Skeletal muscle tissue (tissue), 4 donors: ENCODE results near the gene GPAT3. TPM values are rescaled to one million over a fixed set of nuclear protein-coding genes. Genes with fewer than 3 reads are reported as not detected.
"Not testable (repeated sequence)": the region's sequence is repeated elsewhere in the genome, so short reads cannot be mapped to it uniquely, and the experiment has no call there.

Source experiments
- H3K27ac ChIP-seq: one replicate; pipeline ENCODE4 v1.7.0; 2013; ENCODE audit warnings: mild to moderate bottlenecking, low read depth, low read length, inconsistent platforms
- H3K27me3 ChIP-seq, 3 donors: one replicate each; pipeline ENCODE4 v1.7.0; 2013; ENCODE audit warnings: low read length in 3 of 3; ENCODE audit not compliant: control insufficient read depth in 3 of 3, insufficient read depth in 3 of 3
- H3K36me3 ChIP-seq, 3 donors: one replicate each; pipeline ENCODE4 v1.7.0; 2013; ENCODE audit warnings: low read length in 3 of 3; ENCODE audit not compliant: control insufficient read depth in 3 of 3, insufficient read depth in 3 of 3
- H3K4me1 ChIP-seq, 3 donors: one replicate each; pipeline ENCODE4 v1.7.0; 2013; ENCODE audit warnings: low read length in 3 of 3, mild to moderate bottlenecking in 3 of 3; ENCODE audit not compliant: control insufficient read depth in 3 of 3, insufficient read depth in 3 of 3
- H3K4me3 ChIP-seq, 3 donors: one replicate each; pipeline ENCODE4 v1.7.0; 2013; ENCODE audit warnings: low read length in 3 of 3
- H3K9ac ChIP-seq, 3 donors: one replicate each; pipeline ENCODE4 v1.7.0; 2013; ENCODE audit warnings: low read length in 3 of 3, mild to moderate bottlenecking in 3 of 3, moderate library complexity in 2 of 3, low read depth in 1 of 3
- H3K9me3 ChIP-seq, 3 donors: one replicate each; pipeline ENCODE4 v1.7.0; 2013; ENCODE audit warnings: low read length in 3 of 3; ENCODE audit not compliant: control insufficient read depth in 3 of 3
- total RNA-seq: library from RNA; depleted of rRNA; stranded (reverse); fragments of >200 nt; gene quantifications from one replicate; pipeline ENCODE4 v1.2.3, GENCODE V29; 2014
- donor health status: Osteomylitis.

GPAT3 gene
- total RNA-seq, 1 donor from 2014 or later, result 32.4 TPM

GRCh38 chr4:83610729-83611128 is 74.8 kb downstream of the GPAT3 start:
- no peak overlapping the region for H3K9ac ChIP-seq
- no peaks in the 10 kb centered on the region for H3K36me3 ChIP-seq
- H3K9me3 ChIP-seq, result peaks cover 4 to 7% (median 4%) of the 10 kb centered on the region in 3 donors
- H3K27me3 ChIP-seq, result no peaks in the 10 kb centered on the region
- peaks cover 6 to 19% (median 9%) of the 10 kb centered on the region in 3 donors for H3K4me1 ChIP-seq
- no peak overlapping the region for H3K27ac ChIP-seq
- no peak overlapping the region for H3K4me3 ChIP-seq

GRCh38 chr4:83613023-83613422 is 77.1 kb downstream of the GPAT3 start:
- Histone ChIP-seq H3K4me3 (no peak overlapping the region), H3K4me1 (peaks cover 5 to 14% (median 8%) of the 10 kb centered on the region in 3 donors), H3K27ac (no peak overlapping the region), H3K27me3 (no peaks in the 10 kb centered on the region), H3K36me3 (no peaks in the 10 kb centered on the region), H3K9me3 (peaks cover 4 to 7% (median 4%) of the 10 kb centered on the region in 3 donors), H3K9ac (no peak overlapping the region)

- peaks cover 4 to 7% (median 4%) of the 10 kb centered on the region in 3 donors for H3K9me3 ChIP-seq
- H3K27ac ChIP-seq, result no peak overlapping the region
- no peak overlapping the region for H3K4me3 ChIP-seq
- no peaks in the 10 kb centered on the region for H3K27me3 ChIP-seq
- H3K4me1 ChIP-seq, result peaks cover 13 to 15% (median 14%) of the 10 kb centered on the region in 3 donors
- H3K9ac ChIP-seq, result no peak overlapping the region
- H3K36me3 ChIP-seq, result no peaks in the 10 kb centered on the region
Measured at GRCh38 chr4:83613994-83614393, 78.1 kb downstream of the GPAT3 start.

- Histone ChIP-seq H3K4me3 (no peak overlapping the region), H3K27ac (no peak overlapping the region), H3K27me3 (no peaks in the 10 kb centered on the region), H3K9ac (no peak overlapping the region), H3K4me1 (peaks cover 17 to 24% (median 23%) of the 10 kb centered on the region in 3 donors), H3K9me3 (peaks cover 4 to 9% (median 7%) of the 10 kb centered on the region in 3 donors), H3K36me3 (no peaks in the 10 kb centered on the region)
Measured at GRCh38 chr4:83616252-83616651, 80.3 kb downstream of the GPAT3 start.

GRCh38 chr4:83617371-83618035 is 81.6 kb downstream of the GPAT3 start:
- Histone ChIP-seq H3K27me3 (no peaks in the 10 kb centered on the region), H3K27ac (peak overlapping the region; percentile 95), H3K9me3 (peaks cover 4 to 10% (median 7%) of the 10 kb centered on the region in 3 donors), H3K36me3 (no peaks in the 10 kb centered on the region), H3K9ac (peak overlapping the region in 2 of 3 donors; percentile 54 to 71), H3K4me1 (peaks cover 17 to 24% (median 23%) of the 10 kb centered on the region in 3 donors), H3K4me3 (no peak overlapping the region)

GRCh38 chr4:83618431-83618830 is 82.5 kb downstream of the GPAT3 start:
- no peaks in the 10 kb centered on the region for H3K36me3 ChIP-seq
- H3K27me3 ChIP-seq, result no peaks in the 10 kb centered on the region
- H3K4me1 ChIP-seq, result peaks cover 17 to 24% (median 23%) of the 10 kb centered on the region in 3 donors
- H3K9me3 ChIP-seq, result peaks cover 2 to 10% (median 6%) of the 10 kb centered on the region in 3 donors
- peak overlapping the region in 2 of 3 donors; percentile 12 to 36 for H3K4me3 ChIP-seq
- H3K9ac ChIP-seq, result peak overlapping the region; percentile 54 to 71 (median 54)
- peak overlapping the region; percentile 95 for H3K27ac ChIP-seq

GRCh38 chr4:83618991-83619645 is 83.2 kb downstream of the GPAT3 start:
- Histone ChIP-seq H3K27ac (peak overlapping the region; percentile 95), H3K4me3 (peak overlapping the region in 1 of 3 donors; percentile 12), H3K27me3 (no peaks in the 10 kb centered on the region), H3K9me3 (peaks cover 0 to 10% (median 2%) of the 10 kb centered on the region in 3 donors), H3K9ac (peak overlapping the region; percentile 24 to 55 (median 54)), H3K36me3 (no peaks in the 10 kb centered on the region), H3K4me1 (peaks cover 17 to 24% (median 23%) of the 10 kb centered on the region in 3 donors)

GRCh38 chr4:83622127-83622526 is 86.2 kb downstream of the GPAT3 start:
- not testable (repeated sequence) for H3K27me3 ChIP-seq, H3K9ac ChIP-seq, H3K4me3 ChIP-seq, H3K9me3 ChIP-seq, H3K27ac ChIP-seq, H3K36me3 ChIP-seq
- peaks cover 26 to 39% (median 35%) of the 10 kb centered on the region in 3 donors for H3K4me1 ChIP-seq

- no peaks in the 10 kb centered on the region for H3K36me3 ChIP-seq
- H3K27me3 ChIP-seq, result no peaks in the 10 kb centered on the region
- H3K9ac ChIP-seq, result peak overlapping the region; percentile 70 to 80 (median 76)
- H3K4me1 ChIP-seq, result peaks cover 9 to 28% (median 25%) of the 10 kb centered on the region in 3 donors
- H3K4me3 ChIP-seq, result peak overlapping the region in 2 of 3 donors; percentile 33 to 37
- H3K27ac ChIP-seq, result peak overlapping the region; percentile 93
- H3K9me3 ChIP-seq, result peaks cover 0 to 5% (median 0%) of the 10 kb centered on the region in 3 donors
Measured at GRCh38 chr4:83625821-83626220, 89.9 kb downstream of the GPAT3 start.
